Brain microvascular endothelial cell (primary cell): Measurements from ENCODE around the gene TC2N.

Experiments
- DNase-seq: peaks from one replicate; pipeline ENCODE4 v3.0.0-alpha.2; 2020
- H3K27ac ChIP-seq: fragments of 250-450 bp; sonication (Bioruptor Pico); 2 replicates; pipeline ENCODE4 v1.5.1; 2020; ENCODE audit warnings: mild to moderate bottlenecking, moderate library complexity
- H3K27me3 ChIP-seq: fragments of 250-450 bp; sonication (Bioruptor Pico); replicated peaks from 2 replicates; pipeline ENCODE4 v1.5.1; 2020; ENCODE audit warnings: mild to moderate bottlenecking
- H3K36me3 ChIP-seq: fragments of 250-450 bp; sonication (Bioruptor Pico); replicated peaks from 2 replicates; pipeline ENCODE4 v1.5.1; 2020; ENCODE audit warnings: mild to moderate bottlenecking
- H3K4me3 ChIP-seq: 2 replicates; pipeline ENCODE4 v1.5.1; 2011; ENCODE audit warnings: low read depth, mild to moderate bottlenecking, control low read depth, low read length, moderate library complexity
- CTCF ChIP-seq: IDR thresholded peaks from 2 replicates; pipeline ENCODE4 v1.5.1; 2011; ENCODE audit warnings: low read depth, mild to moderate bottlenecking, moderate library complexity, low read length, control low read depth, inconsistent platforms; ENCODE audit errors: missing control alignments
- in situ Hi-C: cut with HindIII; loops from 2 replicates; pipeline ENCODE4 v1.10.0; 2017; ENCODE audit warnings: low sequenced_read_pairs, low pct_ligation_motif_present

The TC2N gene

GRCh38 chr14:91801358-91801757 lies 66.0 kb downstream of the TC2N start:
- Histone ChIP-seq H3K4me3 (no peak overlapping the region), H3K27me3 (no peaks in the 10 kb centered on the region), H3K27ac (no peak overlapping the region), H3K36me3 (no peaks in the 10 kb centered on the region)
- in situ Hi-C loops = no loop called here
- TF ChIP-seq CTCF = no peak
- DNase-seq = no peak

GRCh38 chr14:91796617-91797347 lies 70.6 kb downstream of the TC2N start:
- in situ Hi-C loops = no loop called here
- H3K27ac ChIP-seq = no peak overlapping the region
- no peak for TF ChIP-seq CTCF
- no peak for DNase-seq
- H3K27me3 ChIP-seq = no peaks in the 10 kb centered on the region
- no peaks in the 10 kb centered on the region for H3K36me3 ChIP-seq
- no peak overlapping the region for H3K4me3 ChIP-seq

- TF ChIP-seq CTCF = no peak
- in situ Hi-C loops = no loop called here
- H3K27ac ChIP-seq = no peak overlapping the region
- no peaks in the 10 kb centered on the region for H3K27me3 ChIP-seq
- H3K4me3 ChIP-seq = no peak overlapping the region
- H3K36me3 ChIP-seq = no peaks in the 10 kb centered on the region
- DNase-seq = no peak
These were observed 73.6 kb downstream of the TC2N start for GRCh38 chr14:91793704-91794103.

- Histone ChIP-seq H3K27ac (no peak overlapping the region), H3K27me3 (no peaks in the 10 kb centered on the region), H3K36me3 (no peaks in the 10 kb centered on the region), H3K4me3 (no peak overlapping the region)
- in situ Hi-C loops = no loop called here
- DNase-seq = no peak
- no peak for TF ChIP-seq CTCF
These were observed 81.1 kb downstream of the TC2N start for GRCh38 chr14:91786188-91786587.

GRCh38 chr14:91780452-91780851 lies 86.9 kb downstream of the TC2N start:
- no peak for DNase-seq
- no peaks in the 10 kb centered on the region for H3K27me3 ChIP-seq
- H3K27ac ChIP-seq = no peak overlapping the region
- no peaks in the 10 kb centered on the region for H3K36me3 ChIP-seq
- TF ChIP-seq CTCF = no peak
- H3K4me3 ChIP-seq = no peak overlapping the region
- in situ Hi-C loops = no loop called here

- in situ Hi-C loops = no loop called here
- DNase-seq = no peak
- no peak overlapping the region for H3K4me3 ChIP-seq
- no peak overlapping the region for H3K27ac ChIP-seq
- no peaks in the 10 kb centered on the region for H3K27me3 ChIP-seq
- no peaks in the 10 kb centered on the region for H3K36me3 ChIP-seq
- TF ChIP-seq CTCF = no peak
These were observed 89.1 kb downstream of the TC2N start for GRCh38 chr14:91778217-91778616.
